Left cardiac atrium (tissue), 4 donors: Measurements from ENCODE around the gene NMNAT2. TPM values are rescaled to one million over a fixed set of nuclear protein-coding genes. Genes with fewer than 3 reads are reported as not detected.

Experiments
- ATAC-seq, 2 donors: fragments of 200-7000 bp; cut with Tn5 transposase; one replicate each; pipeline ENCODE4 v1.9.1; 2020; ENCODE audit warnings: mild to moderate bottlenecking in 2 of 2, moderate library complexity in 2 of 2
- DNase-seq: peaks from one replicate; pipeline ENCODE4 v3.0.0-alpha.2; 2020
- intact Hi-C, 2 donors: fragments of 100-400 bp; cut with DNase I; formaldehyde crosslinking; loops; one replicate each; pipeline versions ENCODE4 v1.14.1 to v1.15.1; 2022 to 2023
- total RNA-seq, 2 donors: library from RNA; stranded (reverse); fragmentation: NEBNext Ultra II Directional; extraction: Animal tissue kit (Norgen Biotek cat#: 25700); gene quantifications; one replicate each; pipeline ENCODE4 v1.2.1, GENCODE V29; 2021
- donor health status: DM: no; HTN: yes; CAD: no.
- donor health status: DM: no; HTN: yes; CAD: no; lungs with severe emphysema.
- donor health status: DM: yes; HTN: yes; CAD: no.
- donor health status: Dilated cardiomyopathy.

Gene NMNAT2
- total RNA-seq, 2 donors from 2014 or later, result 23.3 to 33.8 TPM

DNA sequence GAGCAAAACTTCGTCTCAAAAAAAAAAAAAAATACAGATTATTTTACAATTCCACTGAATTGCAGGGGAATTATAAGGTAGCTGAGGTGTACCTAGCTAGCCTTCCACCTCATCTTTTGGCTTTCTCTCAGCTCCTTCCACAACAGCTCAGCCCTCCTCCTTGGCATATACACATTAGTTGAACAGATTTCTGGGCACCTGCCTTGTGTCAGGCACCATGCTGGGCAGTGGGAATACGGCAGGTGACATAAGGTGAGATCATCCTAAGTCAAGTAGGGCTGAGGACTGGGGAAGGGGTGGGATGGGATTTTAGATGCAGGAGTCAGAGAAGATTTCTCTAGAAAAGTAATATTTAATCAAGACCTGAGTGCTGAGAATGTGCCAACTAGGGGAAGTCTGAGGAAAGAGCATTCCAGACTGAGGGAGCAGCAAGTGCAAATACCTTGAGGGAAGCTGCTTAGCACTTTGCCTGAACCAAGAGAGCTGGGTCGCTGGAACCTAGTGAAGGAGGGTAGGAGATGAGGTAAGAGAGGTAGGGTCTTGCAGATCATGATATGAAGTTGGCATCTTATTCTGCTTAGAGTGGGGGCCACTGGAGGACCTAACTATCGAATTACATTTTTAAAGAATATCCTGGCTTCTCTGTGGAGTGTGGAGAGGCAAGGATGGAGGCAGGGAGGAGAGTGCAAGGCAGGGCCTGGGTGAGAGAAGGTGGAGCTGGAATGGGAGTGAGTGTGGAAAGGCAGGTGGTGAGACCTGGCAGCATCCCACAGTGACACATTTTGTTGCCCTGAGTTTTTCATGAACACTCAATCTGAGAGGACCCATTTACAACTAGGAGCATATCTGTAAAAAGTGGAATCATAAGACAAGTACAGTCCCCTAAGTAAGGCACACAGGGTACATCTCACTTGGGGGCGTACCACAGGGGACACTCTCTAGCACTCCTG, 203.9 kb downstream of the NMNAT2 start:
- ATAC-seq (no peak), DNase-seq (no peak)
- intact Hi-C loops, result no loop called here

DNA sequence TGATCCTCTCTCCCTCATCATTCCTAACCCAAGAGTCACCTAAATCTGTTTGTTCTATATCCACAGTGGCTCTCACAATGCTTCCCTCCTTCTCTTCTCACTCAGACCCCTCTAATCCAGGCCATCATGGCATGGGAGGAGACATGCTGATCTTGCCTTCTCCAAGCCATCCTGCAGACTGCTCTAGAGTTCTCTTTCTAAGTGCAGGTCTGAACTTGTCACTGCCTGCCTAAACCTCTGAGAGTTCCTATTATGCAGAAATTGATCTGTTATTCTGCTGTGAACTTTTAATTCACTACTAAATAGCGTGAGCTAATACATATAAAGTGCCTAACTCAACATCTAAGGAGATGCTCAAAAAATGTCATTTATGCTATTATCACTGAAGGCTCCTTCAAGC, 205.3 kb downstream of the NMNAT2 start:
- ATAC-seq, result no peak
- no peak for DNase-seq
- intact Hi-C loops, result no loop called here

DNA sequence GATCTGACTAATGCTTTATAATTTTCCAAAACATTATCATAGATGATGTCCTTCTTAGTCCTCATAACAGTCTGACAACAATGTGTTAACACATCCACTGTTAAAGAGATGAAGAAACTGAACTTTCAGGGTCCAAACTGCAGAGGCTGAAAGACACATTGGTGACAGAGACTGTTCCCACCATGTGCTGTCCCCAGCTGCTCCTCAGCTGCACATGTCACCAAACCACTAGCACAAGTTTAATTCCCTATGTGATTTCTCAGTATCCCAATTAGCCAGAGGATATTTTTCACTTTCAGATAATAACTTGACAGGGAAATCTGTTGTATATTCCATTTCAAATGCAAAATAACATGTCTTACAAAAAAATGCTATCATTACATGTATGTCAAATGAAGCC, 207.5 kb downstream of the NMNAT2 start:
- intact Hi-C loops, result no loop called here
- ATAC-seq (no peak), DNase-seq (no peak)

DNA sequence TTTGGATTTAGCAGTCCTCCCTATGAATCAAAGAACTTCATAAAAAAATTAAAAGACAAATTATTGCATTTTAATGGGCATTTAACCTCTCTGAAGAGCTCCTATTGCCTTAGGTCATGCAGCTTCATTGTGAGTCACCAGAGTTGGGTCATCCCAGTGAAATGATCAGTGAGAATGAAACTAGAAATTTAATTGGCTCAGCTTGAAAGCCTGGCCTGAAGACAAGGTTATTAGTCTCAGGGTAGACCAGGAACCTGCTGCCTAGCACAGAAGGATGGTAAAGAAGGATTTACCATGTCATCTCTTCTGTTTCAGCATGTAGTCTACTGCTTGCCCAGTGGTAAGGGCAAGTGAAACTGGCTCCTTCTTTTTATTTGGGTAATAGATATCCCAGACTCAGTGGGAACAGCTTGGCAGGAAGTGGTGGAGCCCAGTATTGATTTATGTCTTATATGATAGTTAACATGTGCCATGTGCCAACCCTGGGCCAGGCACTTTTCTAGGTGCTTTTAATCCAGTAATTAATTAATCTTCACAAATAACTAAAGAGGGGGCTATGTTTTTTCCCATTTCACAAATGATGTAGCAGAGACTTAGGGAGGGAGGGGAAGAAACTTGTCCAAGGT, 208.5 kb downstream of the NMNAT2 start:
- ATAC-seq, result peak; percentile 25 to 93
- DNase-seq, result no peak
- intact Hi-C loops, result no loop called here

DNA sequence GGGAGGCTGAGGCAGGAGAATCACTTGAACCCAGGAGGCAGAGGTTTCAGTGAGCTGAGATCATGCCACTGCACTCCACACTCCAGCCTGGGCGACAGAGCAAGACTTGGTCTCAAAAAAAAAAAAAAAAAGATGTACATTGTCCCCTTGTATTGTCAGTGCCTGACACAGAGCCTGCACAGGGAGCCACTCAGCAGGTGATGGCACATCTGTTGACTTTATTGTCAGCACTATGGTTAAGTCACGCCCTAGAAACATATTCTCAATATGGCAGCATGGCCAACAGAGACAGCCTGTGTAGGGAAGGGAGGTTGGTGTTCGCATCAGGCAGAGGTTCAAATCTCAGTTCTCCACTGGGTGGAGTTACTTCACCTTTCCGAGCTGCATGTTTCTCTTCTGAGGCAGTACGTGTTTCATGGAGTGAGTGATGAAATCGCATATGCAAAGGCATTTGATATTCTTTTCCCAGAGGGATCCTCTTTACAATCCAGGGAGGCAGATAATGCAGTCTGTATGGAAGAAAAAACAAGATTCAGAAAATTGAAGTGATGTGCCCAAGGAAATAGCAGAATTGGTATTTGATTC, 211.6 kb downstream of the NMNAT2 start:
- ATAC-seq (no peak), DNase-seq (no peak)
- intact Hi-C loops, result no loop called here

DNA sequence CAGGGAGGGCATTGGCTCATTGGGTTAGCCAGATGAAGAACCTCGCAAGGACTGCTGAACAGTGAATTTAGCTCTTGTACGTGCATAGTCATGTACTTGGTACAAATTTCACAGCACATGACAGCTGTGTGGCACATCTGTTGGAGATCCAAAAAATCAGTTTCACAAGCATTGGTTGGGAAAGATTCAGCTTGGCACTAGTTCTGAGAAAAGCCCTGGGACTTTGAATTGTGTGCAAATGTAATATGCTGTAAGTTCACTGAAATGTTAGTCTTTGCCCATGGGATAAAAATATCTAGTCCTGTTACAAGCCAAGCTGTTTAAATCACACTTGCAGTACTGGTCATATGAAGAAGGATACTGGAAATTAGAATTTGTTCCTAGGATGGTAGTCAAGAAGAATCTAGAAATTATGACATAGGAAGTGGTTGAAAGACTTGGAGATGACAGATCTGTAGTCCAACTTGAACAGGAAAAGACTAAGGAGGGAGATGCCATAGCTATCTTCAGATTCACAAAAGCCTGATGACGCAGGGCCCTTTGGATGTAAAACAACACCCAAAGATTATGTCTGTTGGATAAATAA, 212.9 kb downstream of the NMNAT2 start:
- DNase-seq (no peak), ATAC-seq (peak; percentile 15 to 93)
- intact Hi-C loops, result no loop called here

DNA sequence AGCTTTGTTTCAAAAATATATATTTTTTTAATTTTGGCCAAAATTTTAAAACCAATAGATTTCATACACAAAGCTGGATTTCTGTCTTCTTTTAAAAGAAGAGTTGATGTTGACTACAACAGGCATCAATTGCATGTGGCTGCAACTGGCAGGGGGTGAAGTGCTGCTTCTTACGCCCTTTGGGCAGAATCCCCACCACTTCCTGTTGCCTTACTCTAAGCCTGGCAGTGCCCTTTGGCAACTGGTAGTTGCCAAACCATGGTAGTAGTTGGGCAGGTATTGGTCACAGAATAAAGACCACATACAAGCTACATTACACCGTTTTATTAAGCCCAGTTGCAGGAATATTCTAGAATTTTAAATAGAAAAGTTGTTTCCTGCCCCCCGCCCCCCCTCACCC, 215.1 kb downstream of the NMNAT2 start:
- ATAC-seq (no peak), DNase-seq (no peak)
- intact Hi-C loops, result no loop called here

DNA sequence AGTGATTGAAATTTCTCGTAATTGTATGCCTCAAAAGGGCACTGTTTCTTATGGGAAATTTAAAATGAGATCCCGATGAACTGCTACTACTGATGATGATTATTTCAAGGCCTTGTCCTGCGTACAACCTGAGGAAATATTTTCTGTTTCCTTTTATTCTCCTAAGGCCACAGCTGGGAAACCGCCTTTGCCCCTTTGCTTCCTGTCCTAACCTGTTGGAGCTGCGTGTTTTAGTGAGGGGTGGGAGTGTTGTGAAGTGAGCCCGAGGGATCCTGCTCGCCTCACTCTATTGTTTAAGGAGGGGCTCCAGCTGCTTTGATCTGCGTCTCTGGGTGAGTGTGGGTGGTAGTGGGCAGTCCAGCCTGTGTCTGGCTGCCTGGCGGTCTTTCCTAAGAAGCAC, 217.7 kb downstream of the NMNAT2 start:
- no peak for ATAC-seq
- intact Hi-C loops, result no loop called here
- DNase-seq, result no peak

DNA sequence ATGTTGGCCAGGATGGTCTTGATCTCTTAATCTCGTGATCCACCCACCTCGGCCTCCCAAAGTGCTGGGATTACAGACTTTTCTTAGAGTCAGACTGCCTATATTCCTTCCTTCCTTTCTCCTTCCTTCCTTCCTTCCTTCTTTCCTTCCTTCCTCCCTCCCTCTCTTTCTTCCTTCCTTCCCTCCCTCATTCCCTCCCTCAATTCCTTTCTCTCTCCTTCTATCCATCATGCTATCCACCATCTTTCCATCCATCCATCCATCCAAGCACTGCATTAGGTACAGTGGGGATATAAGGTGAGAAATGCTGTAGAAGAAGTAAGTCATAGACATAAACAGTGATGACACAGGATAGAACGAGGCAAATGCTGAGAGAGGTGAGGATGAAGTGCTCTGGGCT, 218.9 kb downstream of the NMNAT2 start:
- ATAC-seq, result no peak
- no peak for DNase-seq
- intact Hi-C loops, result no loop called here

DNA sequence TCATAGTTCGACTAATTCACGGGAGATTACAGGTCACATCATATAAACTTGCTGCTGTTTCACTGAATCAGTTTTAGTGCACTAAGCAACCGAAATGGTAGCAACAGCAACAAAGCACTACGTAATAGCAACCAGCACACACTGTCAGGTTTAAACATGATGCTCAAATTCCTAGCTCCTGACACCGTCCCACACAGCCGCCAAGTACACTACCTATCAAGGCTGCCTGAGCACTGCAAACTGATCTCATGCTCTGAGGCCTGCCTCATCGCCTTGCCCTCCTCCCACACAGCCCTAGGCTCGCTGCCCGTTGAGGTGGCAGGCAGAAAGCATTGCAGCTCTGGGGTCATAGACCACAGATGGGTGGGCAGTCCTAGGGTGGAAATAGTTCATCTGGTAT, 219.7 kb downstream of the NMNAT2 start:
- ATAC-seq, result peak; percentile 34 to 99
- intact Hi-C loops, result no loop called here
- peak; percentile 31 for DNase-seq

Other genes starting within 250 kb of the NMNAT2 start
- 1 to 10 TPM; 2.1 to 6.0 TPM for gene LAMC2, start 232.1 kb downstream of the NMNAT2 start, total RNA-seq
- 10 to 100 TPM; 35.7 to 41.8 TPM for gene SMG7, start 54.1 kb upstream of the NMNAT2 start, total RNA-seq
- 10 to 100 TPM in 1 of 2 donors, 1 to 10 TPM in 1; 9.7 to 16.0 TPM for gene NCF2, start 172.1 kb upstream of the NMNAT2 start, total RNA-seq
- 10 to 100 TPM; 62.0 to 71.4 TPM for gene ARPC5, start 217.4 kb upstream of the NMNAT2 start, total RNA-seq
- gene APOBEC4, start 234.9 kb upstream of the NMNAT2 start, total RNA-seq, result not detected